ENCODE measurements around the gene SUMF1.
"Not testable (repeated sequence)": the region's sequence is repeated elsewhere in the genome, so short reads cannot be mapped to it uniquely, and the experiment has no call there.

The SUMF1 gene

GRCh38 chr3:4332574-4332973 is 134.5 kb downstream of the SUMF1 start:
- DNase-seq = no peak

- no peak for DNase-seq
These were observed 135.0 kb downstream of the SUMF1 start for GRCh38 chr3:4332111-4332510.

- not testable (repeated sequence) for DNase-seq
These were observed 137.3 kb downstream of the SUMF1 start for GRCh38 chr3:4329806-4330205.

DNA sequence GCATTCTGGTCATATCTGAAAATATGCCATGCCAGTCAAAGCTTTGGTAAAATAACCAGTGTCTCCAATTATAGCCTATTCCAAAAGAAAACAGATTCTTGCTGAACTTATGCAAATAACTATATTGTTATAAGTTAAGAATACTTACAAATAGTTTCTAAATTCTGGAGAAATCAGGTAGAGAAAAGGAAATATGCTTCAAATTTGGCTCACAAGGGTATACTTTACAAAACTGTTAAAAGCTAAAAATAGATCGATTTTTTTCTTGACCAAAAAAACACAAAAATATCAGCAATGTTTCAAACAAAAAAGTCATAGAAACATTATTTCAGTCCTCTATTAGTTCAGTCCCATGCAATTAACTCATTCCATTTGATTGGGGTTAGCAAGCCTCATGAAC is 140.2 kb downstream of the SUMF1 start:
- no peak for DNase-seq

GRCh38 chr3:4323246-4324027 is 143.6 kb downstream of the SUMF1 start:
- no peak for DNase-seq

GRCh38 chr3:4322635-4323034 is 144.4 kb downstream of the SUMF1 start:
- no peak for DNase-seq

DNA sequence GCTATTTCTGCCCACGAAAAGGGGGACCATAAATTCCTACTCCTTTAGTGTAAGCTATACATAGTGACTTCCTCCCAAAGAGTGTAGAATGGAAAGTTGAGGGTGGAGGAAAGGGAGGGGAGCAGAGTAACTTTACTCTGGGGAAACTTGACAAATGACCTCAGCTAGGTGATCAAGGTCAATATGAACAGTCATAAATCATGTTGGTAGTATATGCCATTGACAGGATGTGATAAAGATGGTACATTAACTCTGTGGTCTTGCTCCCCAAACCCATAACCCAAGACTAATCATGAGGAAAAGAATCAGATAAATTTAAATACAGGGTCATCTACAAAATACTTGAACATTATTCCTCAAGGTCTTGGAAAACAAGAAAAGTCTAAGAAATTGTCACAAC is 145.3 kb downstream of the SUMF1 start:
- DNase-seq = no peak

- no peak for DNase-seq
These were observed 146.8 kb downstream of the SUMF1 start for GRCh38 chr3:4320096-4320911.

- DNase-seq = no peak
These were observed 152.4 kb downstream of the SUMF1 start for GRCh38 chr3:4314688-4315087.

DNA sequence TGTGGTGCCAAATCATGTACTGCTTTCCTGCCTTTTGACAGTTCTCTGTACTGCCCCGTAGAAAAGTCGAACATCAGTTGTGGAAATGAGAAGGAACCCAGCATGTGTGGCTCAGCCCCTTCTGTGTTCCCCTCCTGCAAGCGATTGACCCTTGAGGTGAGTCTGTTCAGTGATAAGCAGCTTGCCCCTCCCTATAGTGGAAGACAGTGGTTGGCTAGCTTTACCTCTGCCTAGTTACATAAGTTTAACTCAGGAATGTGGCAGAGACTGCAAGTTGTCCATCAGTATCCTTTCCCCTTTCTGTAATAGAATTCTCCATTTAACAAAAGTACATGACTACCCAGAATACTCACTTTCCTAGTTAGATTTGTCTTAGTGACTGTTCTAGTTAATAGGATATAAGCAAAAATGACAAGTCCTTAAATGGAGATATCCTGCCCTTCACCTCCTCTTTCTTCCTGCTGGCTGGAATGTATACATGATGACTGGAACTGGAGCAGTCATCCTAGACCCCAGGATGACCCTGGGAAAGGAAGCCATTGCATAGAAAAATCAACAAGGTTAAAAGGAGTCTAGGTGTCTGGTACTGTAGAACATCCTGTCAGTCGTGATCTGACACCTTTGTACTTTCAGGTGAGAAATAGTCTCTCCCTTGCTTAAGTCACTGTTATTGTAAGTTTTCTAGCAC is 153.3 kb downstream of the SUMF1 start:
- no peak for DNase-seq

GRCh38 chr3:4311496-4311895 is 155.6 kb downstream of the SUMF1 start:
- DNase-seq = no peak
